Measurements from ENCODE around the gene OGDHL.
"Not testable (repeated sequence)": the region's sequence is repeated elsewhere in the genome, so short reads cannot be mapped to it uniquely, and the experiment has no call there.

OGDHL gene

DNA sequence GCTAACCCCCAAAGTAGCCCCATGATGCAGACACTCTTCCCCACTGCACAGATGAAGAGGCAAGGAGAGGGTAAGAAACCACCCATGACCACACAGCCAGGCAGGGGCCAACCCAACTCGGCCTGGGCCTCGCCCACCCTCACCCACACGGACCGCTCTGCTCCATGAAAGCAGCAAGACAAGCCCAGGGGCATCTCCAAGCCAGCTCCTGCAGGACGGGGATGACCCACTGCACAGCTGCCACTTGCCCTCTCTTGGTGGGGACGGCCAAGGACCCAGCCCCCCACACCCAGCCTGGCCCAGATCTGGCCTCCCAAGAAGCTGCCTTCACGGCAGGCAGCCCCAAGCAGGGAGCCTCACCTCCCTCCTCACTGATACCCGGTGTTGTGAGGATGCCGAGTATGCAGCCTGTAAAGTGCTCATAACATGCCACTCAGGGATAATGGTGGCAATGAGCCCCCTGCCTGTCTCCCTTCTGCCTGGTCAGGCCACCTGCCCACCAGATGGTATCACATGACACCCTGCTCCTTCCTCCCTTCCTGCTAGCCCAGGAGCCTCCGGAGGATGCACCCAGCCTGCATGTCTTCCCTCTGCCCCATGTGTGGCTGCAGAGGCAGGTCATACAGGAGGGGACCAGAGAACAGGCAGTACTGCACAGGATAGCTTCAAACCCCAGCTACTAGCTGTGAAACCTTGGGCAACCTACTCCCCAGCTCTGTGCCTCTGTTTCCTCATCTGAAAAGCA, 23.3 kb downstream of the OGDHL start:
- DNase-seq, result no peak

DNA sequence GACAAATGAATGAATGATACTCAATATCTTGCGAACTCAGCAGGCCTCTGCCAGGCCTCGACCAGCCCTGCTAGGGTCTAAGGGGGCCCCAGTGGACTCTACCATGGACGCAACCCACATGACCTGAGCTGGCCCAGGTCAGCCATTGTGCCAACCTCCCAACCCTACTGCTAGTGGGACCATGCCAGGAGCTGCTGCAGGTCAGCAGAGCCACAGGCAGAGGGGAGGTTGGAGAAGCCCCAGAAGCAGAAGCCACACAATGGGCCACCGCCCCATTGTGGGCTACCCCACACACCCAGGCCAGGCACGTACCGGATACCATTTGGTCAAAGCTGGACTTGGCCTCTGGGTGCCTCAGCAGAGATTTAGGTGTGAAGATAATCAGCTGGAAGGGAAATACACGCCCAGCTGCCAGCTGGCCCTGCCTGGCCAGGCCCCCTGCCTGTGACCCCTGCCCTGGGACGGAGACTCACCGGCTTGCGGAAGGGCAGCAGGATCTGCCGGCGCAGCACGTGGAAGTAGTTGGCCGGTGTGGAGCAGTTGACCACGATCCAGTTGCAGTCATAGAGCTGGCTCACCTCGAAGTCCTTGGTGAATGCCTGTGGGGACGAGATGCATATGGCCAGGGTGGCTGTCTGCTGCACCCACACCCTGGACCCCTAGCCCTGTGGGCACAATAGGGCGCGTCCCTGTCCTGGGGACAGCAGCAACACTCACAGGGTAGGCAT, 24.5 kb downstream of the OGDHL start:
- DNase-seq, result no peak

DNA sequence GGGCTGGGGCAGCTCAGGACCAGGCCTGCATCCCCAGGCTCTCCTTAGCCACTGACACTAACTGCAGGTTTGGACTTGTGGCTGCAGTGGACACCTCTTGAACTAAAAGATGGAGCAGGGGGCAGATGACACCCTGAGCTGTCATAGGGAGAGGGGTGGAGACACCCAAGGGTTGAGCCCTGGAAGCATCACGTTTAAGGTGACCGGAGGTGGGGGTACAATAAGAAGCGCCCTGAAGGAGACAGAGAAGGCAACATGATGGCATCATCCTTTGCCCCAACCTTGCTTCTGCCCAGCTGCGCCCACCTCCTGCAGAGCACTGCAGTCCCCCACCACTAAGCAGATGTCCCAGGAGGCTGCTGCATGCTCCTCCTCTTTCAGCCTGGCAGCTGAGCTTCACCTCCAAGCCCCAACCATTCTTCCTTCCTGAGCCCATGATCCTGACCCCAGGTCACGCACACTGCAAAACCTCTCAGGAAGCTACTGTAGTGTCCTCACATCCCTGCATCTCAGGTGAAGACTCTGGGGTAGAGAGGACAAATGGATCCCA, 25.5 kb downstream of the OGDHL start:
- DNase-seq, result no peak

DNA sequence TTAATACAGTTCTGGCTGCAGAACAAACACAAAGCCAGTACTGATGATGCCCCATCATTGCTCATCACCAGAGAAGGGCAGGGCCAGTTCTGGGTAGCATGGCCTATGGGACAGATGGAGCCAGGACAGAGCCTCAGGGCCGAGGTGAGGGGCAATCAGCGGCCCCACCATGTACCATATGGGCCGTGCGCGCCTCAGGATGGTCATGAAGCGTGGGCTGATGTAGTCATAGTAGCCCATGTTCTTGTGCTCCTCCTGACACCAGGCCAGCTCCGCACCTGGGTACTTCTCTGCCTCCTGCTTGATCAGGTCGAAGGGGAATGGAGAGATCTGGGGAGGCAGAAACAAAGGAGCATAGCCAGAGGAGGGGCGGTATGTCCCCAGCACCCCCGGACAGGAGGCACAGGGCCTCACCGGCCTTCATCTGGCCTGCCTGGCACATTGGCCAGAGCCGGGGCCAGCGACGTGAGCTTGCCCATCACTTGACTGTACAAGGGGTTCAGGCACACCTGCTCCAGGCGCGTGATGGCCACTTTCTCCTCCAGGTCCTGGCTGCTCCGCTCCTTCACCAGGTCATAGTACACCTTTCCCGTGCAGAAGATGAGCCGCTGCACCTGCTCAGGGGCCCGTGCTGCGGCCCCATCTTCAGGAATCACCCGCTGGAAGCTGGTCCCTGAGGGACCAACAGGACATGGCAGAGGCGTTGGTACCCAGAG, 26.1 kb downstream of the OGDHL start:
- DNase-seq, result no peak

DNA sequence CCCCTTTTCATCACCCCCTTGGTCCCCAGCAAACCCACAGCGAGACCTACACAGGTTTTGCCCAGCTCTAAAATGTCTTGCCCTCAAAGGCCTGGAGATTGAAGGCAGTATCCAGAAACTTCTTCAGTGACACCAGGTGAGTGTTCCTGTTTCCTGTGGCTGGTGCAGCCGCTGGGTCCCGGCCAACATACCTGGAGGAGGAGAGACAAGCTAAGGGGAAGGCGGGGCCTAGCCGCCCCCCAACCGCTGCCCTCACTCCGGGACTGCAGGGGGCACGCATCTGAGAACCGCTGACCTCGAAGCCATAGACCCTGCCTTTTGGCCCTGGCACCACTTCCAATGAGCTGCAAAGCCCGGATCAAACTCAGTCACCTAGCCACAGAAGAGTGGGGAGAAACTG, 27.0 kb downstream of the OGDHL start:
- DNase-seq, result no peak

DNA sequence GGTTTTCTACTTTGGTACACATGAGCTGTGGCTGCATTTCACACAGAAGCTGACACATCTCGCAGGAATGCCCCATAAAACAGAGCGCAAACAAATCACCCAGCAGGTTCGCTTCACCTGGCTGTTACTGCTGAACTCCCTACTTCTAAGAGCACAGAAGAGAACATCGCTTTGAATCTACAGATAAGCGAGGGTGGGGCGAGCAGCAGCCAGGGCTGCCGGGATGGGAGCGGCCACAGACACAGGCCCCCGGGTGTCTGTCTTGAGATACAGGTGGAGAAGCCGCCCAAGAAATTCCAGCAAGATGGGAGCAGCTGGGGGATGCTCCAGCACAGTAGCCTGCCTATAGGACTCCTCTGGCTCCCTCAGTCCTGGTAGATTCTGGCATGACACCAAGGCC, 27.4 kb downstream of the OGDHL start:
- DNase-seq, result no peak

DNA sequence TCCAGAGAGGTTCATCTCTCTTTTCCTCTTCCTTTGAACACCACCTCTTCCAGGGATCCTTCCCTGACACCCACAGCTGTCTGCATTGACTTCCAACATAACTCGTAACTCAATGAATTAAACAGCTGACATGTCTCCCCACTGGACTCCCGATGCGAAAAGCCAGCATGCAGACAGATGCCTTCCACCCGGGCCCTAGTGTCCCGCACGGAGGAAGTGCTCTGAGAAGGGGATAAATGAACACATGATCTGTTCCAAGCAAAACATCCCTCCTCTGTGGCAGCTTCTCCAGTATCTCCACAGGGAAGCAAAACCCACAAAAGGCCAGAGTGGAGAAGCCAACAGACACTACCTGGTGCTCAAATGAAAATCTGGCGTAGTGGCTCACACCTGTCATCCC, 28.3 kb downstream of the OGDHL start:
- DNase-seq, result no peak

DNA sequence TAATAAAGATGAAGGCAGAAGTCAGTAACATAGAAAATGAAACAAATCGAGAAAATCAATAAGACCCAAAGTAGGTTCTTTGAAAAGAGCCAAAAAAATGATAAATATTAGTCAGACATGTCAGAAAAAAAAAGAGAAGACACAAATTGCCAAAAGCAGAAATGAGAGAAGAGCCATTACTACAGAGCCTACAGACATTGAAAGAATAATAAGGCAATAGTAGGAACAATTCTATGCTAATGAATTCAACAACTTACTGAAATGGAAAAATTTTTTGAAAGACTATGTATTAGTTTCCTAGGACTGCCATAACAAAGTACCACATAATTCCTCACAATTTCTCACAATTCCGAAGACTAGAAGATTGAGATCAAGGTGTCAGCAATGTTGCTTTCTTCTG, 35.5 kb downstream of the OGDHL start:
- DNase-seq, result no peak

DNA sequence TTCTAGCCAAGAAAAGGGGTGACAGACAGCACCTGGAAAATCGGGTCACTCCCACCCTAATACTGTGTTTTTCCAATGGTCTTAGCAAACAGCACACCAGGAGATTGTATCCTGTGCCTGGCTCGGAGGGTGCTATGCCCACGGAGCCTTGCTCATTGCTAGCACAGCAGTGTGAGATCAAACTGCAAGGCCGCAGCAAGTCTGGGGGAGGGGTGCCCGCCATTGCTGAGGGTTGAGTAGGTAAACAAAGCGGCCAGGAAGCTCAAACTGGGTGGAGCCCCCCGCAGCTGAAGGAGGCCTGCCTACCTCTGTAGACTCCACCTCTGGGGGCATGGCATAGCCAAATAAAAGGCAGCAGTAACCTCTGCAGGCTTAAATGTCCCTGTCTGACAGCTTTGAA, 47.0 kb downstream of the OGDHL start:
- not testable (repeated sequence) for DNase-seq

DNA sequence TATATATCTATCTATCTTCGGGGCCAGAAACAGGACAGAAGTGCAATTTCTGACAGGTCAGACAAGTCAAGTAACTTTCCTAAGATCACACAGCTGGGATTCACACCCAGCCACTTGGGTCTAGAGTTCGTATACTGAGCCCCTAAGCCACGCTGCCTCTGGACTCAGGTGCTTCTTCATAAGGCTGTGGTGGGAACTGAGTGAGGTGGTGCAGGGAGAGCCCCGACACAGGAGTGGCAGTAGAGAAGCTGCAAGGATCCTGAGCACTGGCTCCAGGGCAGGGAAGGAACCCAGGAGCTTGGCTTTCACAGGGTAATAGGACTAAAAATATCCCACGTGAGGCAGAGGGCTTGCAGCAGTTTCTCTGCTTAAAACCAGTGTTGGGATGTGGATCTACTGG, 48.9 kb downstream of the OGDHL start:
- no peak for DNase-seq

DNA sequence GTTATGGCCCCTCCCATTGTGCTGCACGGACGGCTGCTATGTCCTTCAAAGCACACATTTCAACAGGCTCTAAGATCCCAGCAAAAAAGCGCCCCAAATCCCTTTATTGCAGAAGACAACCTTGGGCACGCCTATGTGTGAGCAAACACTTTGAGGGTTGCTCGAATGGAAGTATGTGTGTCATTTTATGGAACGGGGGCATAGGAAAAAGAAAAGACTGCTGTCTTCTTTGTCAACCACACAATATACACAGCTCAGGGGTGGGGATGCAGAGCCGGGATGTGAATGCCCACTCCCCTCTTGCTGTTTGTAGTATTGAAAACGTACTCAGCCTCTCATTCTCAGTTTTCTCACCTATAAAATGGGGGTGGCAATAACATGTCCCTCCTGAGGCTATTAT, 50.6 kb downstream of the OGDHL start:
- no peak for DNase-seq

DNA sequence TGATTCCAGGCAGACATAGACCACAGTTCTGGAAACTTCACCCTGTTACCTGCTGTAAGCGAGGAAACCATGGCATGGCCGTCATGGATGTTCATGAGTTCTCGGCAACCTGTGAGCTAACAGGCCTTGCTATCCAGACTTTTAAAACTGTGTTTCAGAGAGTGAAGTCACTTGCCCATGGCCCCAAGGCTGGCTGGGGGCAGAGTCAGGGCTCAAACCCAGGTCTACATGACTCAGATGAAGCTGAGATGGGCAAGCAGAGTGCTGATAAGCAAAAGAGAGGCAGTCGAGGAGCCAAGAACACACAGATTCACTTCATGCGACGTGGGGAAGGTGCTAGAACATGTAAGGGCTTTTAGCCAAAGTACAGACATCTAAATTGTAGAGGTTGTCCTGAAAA, 51.2 kb downstream of the OGDHL start:
- no peak for DNase-seq

DNA sequence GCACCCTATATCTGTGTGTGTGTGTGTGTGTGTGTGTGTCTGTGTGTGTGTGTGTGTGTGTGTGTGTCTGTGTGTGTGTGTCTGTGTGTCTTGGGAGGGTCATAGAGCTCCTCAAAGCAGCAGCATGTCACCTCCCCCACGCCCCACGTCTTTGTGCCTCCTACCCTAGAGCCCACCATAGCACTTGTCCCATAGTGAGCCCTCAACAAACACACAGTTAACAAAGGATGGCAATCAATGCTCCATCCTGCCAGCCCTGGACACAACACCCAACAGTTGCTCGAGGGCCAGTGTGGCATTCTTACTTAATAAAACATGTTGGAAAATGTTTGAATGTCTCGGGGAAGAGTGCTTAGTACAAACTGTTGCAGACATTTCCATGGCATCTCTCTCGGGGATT, 52.2 kb downstream of the OGDHL start:
- no peak for DNase-seq

DNA sequence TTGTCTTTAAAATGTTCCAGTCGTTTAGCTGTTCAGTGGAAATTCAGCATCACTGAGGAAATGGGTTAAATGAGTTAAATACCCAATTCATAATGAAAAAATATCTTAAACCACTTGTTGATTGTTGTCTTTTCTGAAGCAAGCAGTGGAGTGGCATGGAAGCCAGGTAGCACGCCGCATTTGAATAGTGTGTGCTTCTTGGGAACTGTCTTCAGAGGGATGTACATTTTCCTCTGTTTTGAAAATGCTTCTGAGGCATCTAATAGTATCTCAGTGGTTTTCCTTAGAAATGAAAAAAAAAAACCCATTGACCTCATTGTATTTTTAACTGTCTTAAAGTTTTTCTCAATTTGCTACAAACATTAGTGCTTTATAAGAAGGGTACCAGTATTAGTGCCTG, 54.5 kb downstream of the OGDHL start:
- DNase-seq, result no peak

DNA sequence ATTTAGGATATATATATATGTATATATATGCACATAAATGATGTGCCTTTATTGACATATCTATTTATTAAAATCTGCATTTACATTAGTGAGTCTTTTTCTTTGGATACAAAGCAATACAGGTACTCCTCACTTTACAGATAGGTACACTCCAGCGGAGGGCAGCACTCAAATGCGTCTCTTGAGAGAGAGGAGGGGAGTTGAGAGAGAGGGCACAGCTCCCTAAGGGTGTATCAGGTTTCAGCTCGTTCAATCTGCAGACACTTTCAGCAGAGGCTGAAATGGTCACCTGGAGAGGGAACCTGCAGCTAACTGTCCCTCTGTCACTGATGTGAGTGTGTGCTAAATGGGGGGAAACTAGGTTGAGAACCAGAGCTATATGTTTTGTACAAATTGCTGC, 61.1 kb downstream of the OGDHL start:
- no peak for DNase-seq

DNA sequence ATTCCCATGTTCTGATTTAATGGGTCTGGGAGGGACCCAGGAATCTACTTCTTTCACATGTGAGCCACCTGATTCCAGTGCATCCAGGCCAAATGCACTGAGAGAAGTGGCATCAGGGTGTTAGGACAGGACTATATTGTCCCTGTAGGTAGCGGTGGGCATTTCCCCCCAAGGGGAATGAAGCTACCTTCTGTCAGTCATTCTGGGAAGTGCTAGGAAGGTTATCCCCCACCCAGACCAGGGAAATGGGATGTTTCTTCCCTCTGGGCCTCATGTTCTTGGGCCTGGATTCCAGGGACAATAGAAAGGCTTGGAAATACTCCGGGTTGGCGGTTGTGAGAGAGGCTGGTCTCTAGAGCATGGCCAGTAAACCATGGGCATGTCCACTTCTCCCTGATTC, 61.9 kb downstream of the OGDHL start:
- DNase-seq, result no peak

DNA sequence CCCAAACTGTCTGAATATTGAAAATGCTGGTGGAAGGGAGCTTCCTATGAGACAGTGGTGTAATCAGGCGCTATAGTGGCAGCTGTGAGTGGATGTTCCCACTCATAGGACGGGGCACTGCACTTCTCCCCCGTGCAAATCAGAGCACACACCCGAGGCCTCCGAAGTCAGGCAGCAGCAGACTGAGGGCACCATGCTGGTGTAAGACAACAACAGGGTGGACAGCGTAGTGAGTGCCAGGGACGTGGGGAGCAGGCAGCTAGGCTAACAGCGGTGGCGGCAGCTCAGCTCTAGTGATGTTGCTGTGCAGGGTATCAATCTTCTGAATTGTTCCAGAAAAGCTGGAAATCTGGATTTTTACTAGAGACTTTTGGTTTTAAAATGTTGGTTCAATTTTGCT, 63.4 kb downstream of the OGDHL start:
- no peak for DNase-seq

DNA sequence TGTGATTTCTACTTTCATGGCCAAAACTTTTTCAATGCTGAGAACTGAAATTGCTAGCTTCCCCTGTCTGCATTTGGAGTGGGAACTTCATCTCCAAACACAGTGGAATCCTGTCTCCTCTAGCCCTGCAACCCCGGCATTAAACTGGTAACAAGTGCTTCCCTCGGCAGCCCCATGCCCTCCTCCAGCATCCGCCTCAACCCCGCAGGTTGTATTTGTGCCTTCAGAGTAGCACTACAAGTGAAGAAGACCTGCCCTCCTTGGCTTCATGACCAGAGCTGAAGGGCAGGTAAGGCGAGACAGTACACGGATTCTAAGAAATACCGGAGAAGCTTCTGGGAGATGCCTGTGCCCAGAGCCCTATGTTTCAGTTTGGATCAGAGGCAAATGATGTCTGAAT, 65.8 kb downstream of the OGDHL start:
- no peak for DNase-seq

DNA sequence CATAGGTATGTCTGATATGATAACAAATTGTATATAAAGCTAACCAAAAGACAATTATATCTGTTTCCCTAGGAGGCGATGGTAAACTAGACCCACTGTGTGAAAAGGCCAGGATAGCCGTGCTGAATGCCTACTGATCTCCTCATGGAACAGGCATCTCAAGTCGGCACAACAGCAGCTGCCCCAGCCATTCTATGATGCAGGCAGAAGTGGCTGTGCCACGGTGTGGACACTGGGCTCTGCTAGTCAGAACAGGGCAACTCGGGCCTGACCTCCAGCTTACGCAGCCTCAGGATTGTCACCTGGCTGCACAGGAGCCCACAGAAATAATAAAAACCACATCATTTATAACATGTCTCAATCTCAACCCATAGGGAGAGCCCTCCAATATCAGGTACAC, 67.7 kb downstream of the OGDHL start:
- no peak for DNase-seq

DNA sequence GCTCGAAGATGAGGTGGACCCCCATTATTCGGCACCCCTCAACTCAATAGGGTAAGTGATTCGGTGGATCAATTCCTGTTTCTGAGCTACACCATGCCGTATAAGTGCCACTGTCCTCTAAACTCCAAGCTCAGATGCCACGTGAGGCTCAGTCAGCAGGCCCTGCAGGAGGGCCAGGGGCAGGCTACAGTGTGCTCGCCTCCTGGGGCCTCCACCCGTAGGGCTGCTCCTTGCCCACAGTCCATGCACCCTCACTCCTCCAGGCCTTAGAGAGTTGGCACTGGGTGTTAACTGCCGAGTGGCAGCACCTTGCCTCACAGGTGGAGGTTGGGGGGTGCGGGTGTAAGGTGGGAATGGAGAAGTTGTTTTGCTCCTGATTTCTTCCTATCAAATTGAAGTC, 70.5 kb downstream of the OGDHL start:
- no peak for DNase-seq

DNA sequence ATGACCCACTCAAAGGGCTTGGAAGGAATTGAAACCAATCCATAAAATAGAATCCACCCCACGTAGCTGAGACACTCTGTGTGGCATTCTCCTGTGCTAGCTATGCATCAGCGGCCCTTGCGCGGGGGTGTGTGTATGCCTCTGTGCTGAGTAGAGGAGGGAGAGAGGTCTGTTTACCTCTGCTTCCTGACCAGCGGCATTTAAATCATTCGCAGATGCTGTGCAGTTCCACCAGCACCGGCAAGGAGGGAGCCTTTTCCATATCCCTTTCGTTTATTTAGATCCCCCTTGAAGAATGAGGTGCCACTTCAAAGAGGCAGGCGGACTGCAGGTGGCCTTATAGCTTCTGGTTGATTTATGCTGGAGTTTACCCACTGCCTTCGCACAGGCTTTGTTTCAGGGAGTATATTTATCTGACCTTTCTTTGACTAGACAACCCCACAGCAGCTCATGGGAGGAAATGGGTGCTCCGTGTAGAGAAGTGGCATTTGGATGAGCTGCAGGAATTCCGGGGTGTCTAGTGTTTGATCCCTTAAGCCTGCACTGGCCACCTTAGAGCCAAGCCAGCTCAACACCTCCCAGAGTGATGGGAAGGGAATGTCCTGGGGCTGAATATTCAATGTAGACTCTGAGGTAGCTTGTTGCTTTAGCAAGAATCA, 71.3 kb downstream of the OGDHL start:
- no peak for DNase-seq

DNA sequence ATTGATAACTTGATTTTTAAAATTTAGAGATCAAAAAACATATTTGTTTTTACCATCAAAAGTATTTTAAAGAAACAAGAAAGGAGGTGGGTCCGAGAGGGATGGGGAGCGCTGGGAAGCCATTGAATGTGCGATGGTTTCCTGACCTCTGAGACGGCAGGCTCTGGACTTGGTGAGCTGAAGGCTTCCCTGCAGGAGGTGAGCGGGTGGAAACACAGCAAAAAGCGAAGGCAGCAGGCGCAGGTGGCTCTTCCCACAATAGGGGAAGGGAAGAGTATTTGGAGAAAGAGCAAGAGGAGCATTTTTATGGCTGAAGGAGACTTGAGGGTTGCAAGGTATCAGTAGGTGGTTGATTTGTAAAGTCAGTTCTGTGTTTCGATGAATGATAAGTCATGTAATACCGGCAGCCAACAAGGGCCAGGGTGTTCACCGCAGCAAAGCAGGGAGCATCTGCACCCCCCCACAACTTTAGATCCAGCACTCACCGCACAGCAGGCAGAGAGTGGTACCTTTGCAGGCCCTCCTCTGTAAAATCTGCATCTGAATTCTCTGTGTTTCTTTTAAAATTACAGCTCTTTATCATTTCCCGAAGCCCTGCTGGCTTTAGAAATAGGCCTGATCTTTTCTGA, 72.1 kb downstream of the OGDHL start:
- DNase-seq, result no peak

DNA sequence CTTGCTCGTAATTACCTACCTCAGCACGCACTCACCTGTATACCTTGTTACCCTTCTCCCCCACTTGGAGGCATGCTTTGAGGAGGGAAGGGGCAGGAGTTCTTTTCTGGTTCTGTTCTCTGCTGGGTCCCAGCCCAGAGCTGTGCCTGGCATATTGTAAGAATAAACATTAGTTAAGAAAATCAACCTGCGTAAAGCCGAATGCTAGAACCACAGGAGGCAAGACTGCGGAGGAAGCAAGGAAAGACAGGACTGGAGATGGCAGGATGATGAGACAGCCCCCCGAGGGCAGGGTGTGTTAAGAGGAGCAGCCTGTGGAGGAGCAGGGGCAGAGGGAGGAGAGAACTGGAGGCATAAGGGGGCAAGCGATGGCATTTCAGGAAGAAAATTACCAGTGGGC, 73.2 kb downstream of the OGDHL start:
- DNase-seq, result no peak

All from NCI-H226 (cell line).